Lower leg skin (tissue), 4 donors: ENCODE data around the gene LRRC27. TPM values are rescaled to one million over a fixed set of nuclear protein-coding genes. Genes with fewer than 3 reads are reported as not detected.

ENCODE experiments used
- DNase-seq, 2 donors: peaks; one replicate each; pipeline ENCODE4 v3.0.0-alpha.2; 2019; ENCODE audit warnings: low spot score in 2 of 2
- H3K4me3 ChIP-seq: fragments of 200-600 bp; sonication (generic); 2 replicates; pipeline ENCODE4 v1.5.1; 2017; ENCODE audit warnings: mild to moderate bottlenecking, low read depth; ENCODE audit not compliant: poor library complexity, severe bottlenecking
- POLR2A ChIP-seq, 2 donors: fragments of 450-650 bp; IDR thresholded peaks; one replicate each; pipeline ENCODE4 v1.6.1; 2016 to 2017; ENCODE audit warnings: antibody characterized with exemption in 2 of 2, mild to moderate bottlenecking in 1 of 2, moderate library complexity in 1 of 2
- WGBS, 2 donors: methylation state at CpG; one replicate each; pipeline ENCODE4 v1.1.5; 2018; 5-methylcytosine and 5-hydroxymethylcytosine counted together
- intact Hi-C: fragments of 100-400 bp; cut with DNase I; formaldehyde crosslinking; loops from one replicate; pipeline ENCODE4 v1.15.0; 2023; ENCODE audit warnings: low total_unique reads
- total RNA-seq, 4 donors: library from RNA; depleted of rRNA; stranded (reverse); fragments of >200 nt; gene quantifications; one replicate each; pipeline ENCODE4 v1.1.0, GENCODE V29; 2016
- TF ChIP-seq, protein P1 (sequence below), 3 donors: fragments of 450-650 bp; IDR thresholded peaks; one replicate each; pipeline ENCODE4 v1.5.1; 2016; ENCODE audit warnings: antibody characterized with exemption in 3 of 3, mild to moderate bottlenecking in 3 of 3, moderate library complexity in 2 of 3

Gene LRRC27
- total RNA-seq, 4 donors from 2014 or later, result 3.1 to 11.3 (median 8.5) TPM

DNA sequence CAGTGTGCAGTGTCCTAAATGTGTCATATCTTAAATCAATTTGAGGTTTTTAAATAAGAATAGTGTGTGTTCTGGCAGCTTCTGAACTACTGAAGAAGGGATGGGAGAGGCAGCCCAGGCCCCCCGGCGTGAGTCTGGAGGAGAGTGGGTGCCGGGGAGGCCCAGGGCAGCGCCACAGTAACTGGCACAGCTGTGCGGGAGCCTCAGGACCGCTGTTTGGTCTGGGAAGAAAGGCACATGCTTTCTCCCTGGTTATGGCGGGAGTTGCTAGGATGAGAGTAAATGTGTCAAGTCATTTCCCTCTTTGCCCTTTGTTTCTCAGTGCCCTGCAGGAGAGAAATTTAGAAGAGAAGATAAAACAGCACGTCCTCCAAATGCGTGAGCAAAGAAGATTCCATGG lies 33.1 kb downstream of the LRRC27 start:
- no peak overlapping the region for H3K4me3 ChIP-seq
- TF ChIP-seq, protein P1, sequence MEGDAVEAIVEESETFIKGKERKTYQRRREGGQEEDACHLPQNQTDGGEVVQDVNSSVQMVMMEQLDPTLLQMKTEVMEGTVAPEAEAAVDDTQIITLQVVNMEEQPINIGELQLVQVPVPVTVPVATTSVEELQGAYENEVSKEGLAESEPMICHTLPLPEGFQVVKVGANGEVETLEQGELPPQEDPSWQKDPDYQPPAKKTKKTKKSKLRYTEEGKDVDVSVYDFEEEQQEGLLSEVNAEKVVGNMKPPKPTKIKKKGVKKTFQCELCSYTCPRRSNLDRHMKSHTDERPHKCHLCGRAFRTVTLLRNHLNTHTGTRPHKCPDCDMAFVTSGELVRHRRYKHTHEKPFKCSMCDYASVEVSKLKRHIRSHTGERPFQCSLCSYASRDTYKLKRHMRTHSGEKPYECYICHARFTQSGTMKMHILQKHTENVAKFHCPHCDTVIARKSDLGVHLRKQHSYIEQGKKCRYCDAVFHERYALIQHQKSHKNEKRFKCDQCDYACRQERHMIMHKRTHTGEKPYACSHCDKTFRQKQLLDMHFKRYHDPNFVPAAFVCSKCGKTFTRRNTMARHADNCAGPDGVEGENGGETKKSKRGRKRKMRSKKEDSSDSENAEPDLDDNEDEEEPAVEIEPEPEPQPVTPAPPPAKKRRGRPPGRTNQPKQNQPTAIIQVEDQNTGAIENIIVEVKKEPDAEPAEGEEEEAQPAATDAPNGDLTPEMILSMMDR (IDR thresholded peaks at IDR 0.05), result no peak
- intact Hi-C loops, result no loop called here
- WGBS, 2 donors, result 92 to 94% methylated on average over 9 of the region's 9 CpGs
- peak in 1 of 2 donors; percentile 60 for DNase-seq

DNA sequence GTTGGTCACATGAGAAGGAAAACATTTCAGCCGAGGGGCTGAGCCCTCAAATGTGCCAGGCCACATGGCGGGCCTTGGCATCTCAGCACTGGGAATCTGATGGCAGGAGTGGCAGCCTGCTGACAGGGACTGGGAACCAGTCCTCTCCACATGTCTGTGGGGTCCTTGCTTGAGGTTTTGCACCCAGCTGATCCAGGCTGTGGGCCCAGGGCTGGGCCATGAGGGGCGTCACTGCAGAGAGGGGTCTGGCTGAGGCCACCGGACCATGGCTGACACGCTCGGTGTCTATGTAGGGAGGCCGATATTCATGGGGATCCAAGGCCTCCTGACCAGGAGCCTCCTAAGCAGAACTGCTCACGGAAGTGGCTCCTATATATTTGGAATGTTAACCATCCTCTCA lies 34.0 kb downstream of the LRRC27 start:
- peak in 1 of 2 donors; percentile 69 for DNase-seq
- no peak for TF ChIP-seq POLR2A (IDR thresholded peaks at IDR 0.05)
- TF ChIP-seq, protein P1 (IDR thresholded peaks at IDR 0.05), result no peak
- 92 to 94% methylated on average over 8 of the region's 8 CpGs for WGBS, 2 donors
- intact Hi-C loops, result no loop called here
- H3K4me3 ChIP-seq, result no peak overlapping the region

DNA sequence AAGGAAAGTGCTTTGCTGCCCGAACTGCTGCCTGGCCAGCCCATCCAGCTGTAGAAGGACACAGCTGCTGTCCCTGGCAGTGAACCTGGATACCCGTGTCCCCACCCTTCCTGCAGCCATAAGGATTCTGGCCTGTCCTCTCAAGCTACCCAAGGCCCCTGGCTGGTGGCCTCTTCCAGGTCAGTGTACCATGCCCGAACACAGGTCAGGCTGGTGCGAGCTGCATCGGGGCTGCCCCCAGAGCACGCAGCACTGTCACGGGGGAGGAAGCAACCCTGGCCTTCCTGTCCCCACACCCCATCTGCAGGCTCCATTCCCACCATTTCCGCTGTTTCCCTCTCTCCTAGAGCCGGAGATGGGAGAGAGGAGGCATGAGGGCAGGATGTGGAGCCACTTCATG lies 34.5 kb downstream of the LRRC27 start:
- intact Hi-C loops, result no loop called here
- TF ChIP-seq, protein P1 (IDR thresholded peaks at IDR 0.05), result no peak
- no peak for TF ChIP-seq POLR2A (IDR thresholded peaks at IDR 0.05)
- peak in 1 of 2 donors; percentile 77 for DNase-seq
- 77 to 88% methylated on average over 9 of the region's 9 CpGs for WGBS, 2 donors
- H3K4me3 ChIP-seq, result no peak overlapping the region

DNA sequence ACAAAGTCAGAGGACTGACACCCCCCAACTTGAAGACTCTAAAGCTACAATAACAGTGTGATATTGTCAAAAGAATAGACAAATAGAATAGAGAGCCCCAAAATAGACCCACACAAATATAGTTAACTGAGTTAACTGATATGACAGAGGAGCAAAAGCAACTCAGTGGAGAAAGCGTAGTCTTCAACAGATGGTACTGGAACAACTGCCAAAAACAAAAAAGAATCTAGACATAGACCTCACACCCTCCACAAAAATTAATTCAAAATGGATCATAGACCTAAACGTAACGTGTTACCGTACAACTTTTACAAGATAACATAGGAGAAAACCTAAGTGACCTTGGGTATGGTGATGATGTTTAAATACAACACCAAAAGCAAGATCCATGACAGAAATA lies 36.4 kb downstream of the LRRC27 start:
- no peak overlapping the region for H3K4me3 ChIP-seq
- no peak for DNase-seq
- intact Hi-C loops, result no loop called here
- 73 to 92% methylated on average over 4 of the region's 4 CpGs for WGBS, 2 donors
- TF ChIP-seq POLR2A (IDR thresholded peaks at IDR 0.05), result no peak
- TF ChIP-seq, protein P1 (IDR thresholded peaks at IDR 0.05), result no peak

DNA sequence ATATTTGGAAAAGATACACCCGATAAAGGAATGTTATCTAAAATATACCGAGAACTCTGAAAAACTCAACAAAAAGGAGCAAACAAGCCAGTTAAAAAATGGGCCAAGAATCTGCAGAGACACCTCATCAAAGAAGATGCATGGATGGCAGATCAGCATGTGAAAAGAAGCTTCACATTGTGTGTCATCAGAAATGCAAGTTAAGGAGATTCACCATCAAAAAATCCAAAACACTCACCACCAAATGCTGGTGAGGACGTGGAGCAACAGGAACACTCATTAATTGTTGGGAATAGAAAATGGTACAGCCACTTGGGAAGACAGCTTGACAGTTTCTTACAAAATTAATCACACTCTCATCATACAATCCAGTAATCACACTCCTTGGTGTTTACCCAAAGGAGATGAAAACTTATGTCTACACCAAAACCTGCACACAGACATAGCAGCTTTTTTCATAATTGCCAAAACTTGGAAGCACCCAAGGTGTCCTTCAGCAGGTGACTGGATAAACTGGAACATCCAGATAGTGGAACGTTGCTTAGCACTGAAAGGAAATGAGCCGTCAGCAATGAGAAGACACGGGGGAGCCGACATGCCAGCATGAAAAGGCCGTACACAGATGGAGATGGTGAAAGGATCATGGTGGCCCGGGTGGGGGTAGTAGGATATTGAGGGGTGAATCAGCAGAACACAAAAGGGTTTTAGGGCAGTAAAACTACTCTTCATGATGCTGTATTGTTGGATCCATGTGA lies 37.1 kb downstream of the LRRC27 start:
- H3K4me3 ChIP-seq, result no peak overlapping the region
- 74 to 77% methylated on average over 9 of the region's 9 CpGs for WGBS, 2 donors
- intact Hi-C loops, result no loop called here
- TF ChIP-seq POLR2A (IDR thresholded peaks at IDR 0.05), result no peak
- TF ChIP-seq, protein P1 (IDR thresholded peaks at IDR 0.05), result no peak
- DNase-seq, result no peak
